HEK293 (cell line): ENCODE data around the gene FOXP4.

Source experiments
- CTCF ChIA-PET: fragments of 350-600 bp; formaldehyde crosslinking; extraction: SDS; loops from one replicate; lab custom pipeline; 2021; ENCODE audit warnings: antibody characterized with exemption; lab: Yijun Ruan, JAX
- POLR2A ChIA-PET: fragments of 300-600 bp; formaldehyde crosslinking; extraction: SDS; loops from one replicate; lab custom pipeline; 2020; ENCODE audit warnings: antibody characterized with exemption, inconsistent platforms; lab: Yijun Ruan, JAX
- H3K27ac ChIP-seq: fragments of 200-500 bp; sonication (Bioruptor generic); 2 replicates; pipeline ENCODE4 v1.5.1; 2014; ENCODE audit warnings: low read depth, low read length, control low read depth, inconsistent platforms; ENCODE audit errors: extremely low read depth
- H3K36me3 ChIP-seq, 2 experiments: fragments of 200-500 bp in 1 of 2; sonication (Bioruptor generic) in 1 of 2; 1 replicate in 1 of 2; 2 replicates in 1 of 2; pipeline ENCODE4 v1.5.1; 2014 to 2017; ENCODE audit warnings: inconsistent platforms in 2 of 2, low read length in 2 of 2; ENCODE audit not compliant: control insufficient read depth in 2 of 2, insufficient read depth in 1 of 2
- H3K4me1 ChIP-seq: fragments of 200-500 bp; sonication (Bioruptor generic); 2 replicates; pipeline ENCODE4 v1.5.1; 2014; ENCODE audit warnings: mild to moderate bottlenecking, low read length, inconsistent platforms; ENCODE audit not compliant: control insufficient read depth, insufficient read depth
- H3K4me3 ChIP-seq: 2 replicates; pipeline ENCODE4 v1.5.1; 2011; ENCODE audit warnings: low read depth, mild to moderate bottlenecking, control low read depth, low read length, moderate library complexity
- H3K9me3 ChIP-seq: fragments of 200-500 bp; sonication (Bioruptor generic); 2 replicates; pipeline ENCODE4 v1.5.1; 2014; ENCODE audit warnings: low read depth, low read length, inconsistent platforms; ENCODE audit not compliant: control insufficient read depth, insufficient read depth
- GLIS2 ChIP-seq: fragments of 450-650 bp; formaldehyde crosslinking; IDR thresholded peaks from 2 replicates; pipeline ENCODE4 v1.5.1; 2016; ENCODE audit warnings: missing biosample characterization, missing genetic modification characterization
- PATZ1 ChIP-seq: fragments of 450-650 bp; formaldehyde crosslinking; IDR thresholded peaks from 2 replicates; pipeline ENCODE4 v1.5.1; 2016; ENCODE audit warnings: missing biosample characterization, missing genetic modification characterization
- PRDM1 ChIP-seq: fragments of 450-650 bp; formaldehyde crosslinking; IDR thresholded peaks from 2 replicates; pipeline ENCODE4; 2016; ENCODE audit warnings: missing biosample characterization, missing genetic modification characterization
- ZBTB17 ChIP-seq: fragments of 450-650 bp; formaldehyde crosslinking; IDR thresholded peaks from 2 replicates; pipeline ENCODE4 v1.5.1; 2016; ENCODE audit warnings: missing biosample characterization, missing genetic modification characterization
- ZFHX2 ChIP-seq: fragments of 450-650 bp; formaldehyde crosslinking; conservative IDR thresholded peaks from 2 replicates; pipeline ENCODE4 v1.5.1; 2016; ENCODE audit warnings: missing biosample characterization, missing genetic modification characterization
- ZFP41 ChIP-seq: fragments of 450-650 bp; formaldehyde crosslinking; IDR thresholded peaks from 2 replicates; pipeline ENCODE4 v1.5.1; 2016; ENCODE audit warnings: missing biosample characterization, missing genetic modification characterization, borderline replicate concordance
- ZFP69B ChIP-seq: fragments of 450-650 bp; formaldehyde crosslinking; IDR thresholded peaks from 2 replicates; pipeline ENCODE4 v1.5.1; 2016; ENCODE audit warnings: missing biosample characterization, missing genetic modification characterization
- ZNF132 ChIP-seq: fragments of 450-650 bp; formaldehyde crosslinking; IDR thresholded peaks from 2 replicates; pipeline ENCODE4 v1.5.1; 2017; ENCODE audit warnings: missing biosample characterization, missing genetic modification characterization, borderline replicate concordance
- ZNF155 ChIP-seq: fragments of 450-650 bp; formaldehyde crosslinking; IDR thresholded peaks from 2 replicates; pipeline ENCODE4 v1.5.1; 2016; ENCODE audit warnings: missing biosample characterization, missing genetic modification characterization
- ZNF280C ChIP-seq: fragments of 450-650 bp; formaldehyde crosslinking; IDR thresholded peaks from 2 replicates; pipeline ENCODE4 v1.5.1; 2016; ENCODE audit warnings: missing biosample characterization, missing genetic modification characterization
- ZNF473 ChIP-seq: fragments of 450-650 bp; formaldehyde crosslinking; IDR thresholded peaks from 2 replicates; pipeline ENCODE4 v1.5.1; 2017; ENCODE audit warnings: missing biosample characterization, missing genetic modification characterization
- ZNF555 ChIP-seq: fragments of 450-650 bp; formaldehyde crosslinking; conservative IDR thresholded peaks from 2 replicates; pipeline ENCODE4 v1.5.1; 2017; ENCODE audit warnings: missing biosample characterization, mild to moderate bottlenecking, missing genetic modification characterization, inconsistent platforms

FOXP4 gene

GRCh38 chr6:41599015-41599851 lies 53.1 kb downstream of the FOXP4 start:
- H3K4me1 ChIP-seq, result no peaks in the 10 kb centered on the region

GRCh38 chr6:41599852-41600445 lies 53.8 kb downstream of the FOXP4 start:
- Histone ChIP-seq H3K27ac (no peak overlapping the region), H3K4me3 (no peak overlapping the region), H3K4me1 (no peaks in the 10 kb centered on the region), H3K9me3 (no peaks in the 10 kb centered on the region), H3K36me3 (peaks cover 7 to 25% of the 10 kb centered on the region in 2 experiments; a peak in 2 of 3 replicates)
- ChIA-PET POLR2A (no interaction called here), CTCF (interaction anchor here (4.2 to 13.7 kb wide), 3 partner anchors 87 to 233 kb away, joined by 77 to 195 read pairs (median 122); no protein-coding TSS in a partner anchor)
- TF ChIP-seq ZNF280C, result no peak

More at GRCh38 chr6:41599015-41599851, 53.1 kb downstream of the FOXP4 start:
- CTCF ChIA-PET, result interaction anchor here (0.8 to 13.7 kb wide), 4 partner anchors 88 to 231 kb away, joined by 3 to 195 read pairs (median 75); no protein-coding TSS in a partner anchor
- Histone ChIP-seq H3K4me3 (no peak overlapping the region), H3K36me3 (peaks cover 7 to 32% of the 10 kb centered on the region in 2 experiments; a peak in 2 of 3 replicates), H3K9me3 (no peaks in the 10 kb centered on the region), H3K27ac (no peak overlapping the region)
- TF ChIP-seq ZFHX2 (peak; percentile 53), ZFP69B (tag by site-specific recombination) (no peak), PATZ1 (tag by site-specific recombination) (peak; percentile 25; the same call in 1 of the 2 replicates), GLIS2 (tag by site-specific recombination) (peak; percentile 20; the same call in 1 of the 2 replicates)
- POLR2A ChIA-PET, result no interaction called here

- no peak overlapping the region for H3K27ac ChIP-seq
- TF ChIP-seq ZNF132 (tag by site-specific recombination) (no peak), ZBTB17 (tag by site-specific recombination) (no peak), ZNF555 (tag by site-specific recombination) (no peak), ZNF473 (tag by site-specific recombination) (no peak), ZFP41 (tag by site-specific recombination) (no peak), ZNF155 (tag by site-specific recombination) (no peak), PRDM1 (tag by site-specific recombination) (no peak)
- H3K4me3 ChIP-seq, result no peak overlapping the region
- POLR2A ChIA-PET, result no interaction called here
- H3K9me3 ChIP-seq, result no peaks in the 10 kb centered on the region
- H3K4me1 ChIP-seq, result no peaks in the 10 kb centered on the region
- peaks cover 5 to 22% of the 10 kb centered on the region in 2 experiments; a peak in 2 of 3 replicates for H3K36me3 ChIP-seq
- CTCF ChIA-PET, result interaction anchor here (0.6 to 9.8 kb wide), 9 partner anchors 9 to 233 kb away, joined by 3 to 195 read pairs (median 24); no protein-coding TSS in a partner anchor
These were observed 54.5 kb downstream of the FOXP4 start for GRCh38 chr6:41600499-41601247.
